HG03025 (cell line): ENCODE results near the gene UNC13D.
A peak's percentile ranks its signal among the peaks of the same experiment; 100 is the strongest.
"Not testable (repeated sequence)": the region's sequence is repeated elsewhere in the genome, so short reads cannot be mapped to it uniquely, and the experiment has no call there.

Experiments used
- ATAC-seq: cut with Tn5 transposase; IDR thresholded peaks from one replicate; pipeline ENCODE4 v1.9.1; 2021; ENCODE audit warnings: mild to moderate bottlenecking, moderate library complexity; ENCODE audit not compliant: unreplicated experiment, low FRiP score

UNC13D gene

GRCh38 chr17:75853433-75853832 is 9.2 kb upstream of the UNC13D start:
- no peak for ATAC-seq

- not testable (repeated sequence) for ATAC-seq
Measured at GRCh38 chr17:75851693-75851991, 7.4 kb upstream of the UNC13D start.

GRCh38 chr17:75850928-75851692 is 6.9 kb upstream of the UNC13D start:
- ATAC-seq: no peak

GRCh38 chr17:75849724-75850123 is 5.5 kb upstream of the UNC13D start:
- ATAC-seq: no peak

- ATAC-seq: no peak
Measured at GRCh38 chr17:75849279-75849646, 5.1 kb upstream of the UNC13D start.

GRCh38 chr17:75848523-75849278 is 4.5 kb upstream of the UNC13D start:
- no peak for ATAC-seq

- no peak for ATAC-seq
Measured at GRCh38 chr17:75847614-75848522, 3.7 kb upstream of the UNC13D start.

GRCh38 chr17:75846692-75847613 is 2.7 kb upstream of the UNC13D start:
- no peak for ATAC-seq

GRCh38 chr17:75845933-75846691 is 1.9 kb upstream of the UNC13D start:
- ATAC-seq: no peak

- ATAC-seq: peak; percentile 57
Measured at GRCh38 chr17:75845058-75845711, 981 bp upstream of the UNC13D start.

- ATAC-seq: no peak
Measured at GRCh38 chr17:75844530-75845057, 390 bp upstream of the UNC13D start.

GRCh38 chr17:75842963-75843576 is 1.1 kb downstream of the UNC13D start:
- no peak for ATAC-seq

- ATAC-seq: no peak
Measured at GRCh38 chr17:75842411-75842810, 1.8 kb downstream of the UNC13D start.

- no peak for ATAC-seq
Measured at GRCh38 chr17:75840799-75841164, 3.4 kb downstream of the UNC13D start.

- no peak for ATAC-seq
Measured at GRCh38 chr17:75839942-75840798, 4.0 kb downstream of the UNC13D start.

- no peak for ATAC-seq
Measured at GRCh38 chr17:75838410-75838809, 5.8 kb downstream of the UNC13D start.

GRCh38 chr17:75837899-75838298 is 6.3 kb downstream of the UNC13D start:
- ATAC-seq: no peak
